CD4-positive, alpha-beta T cell treated with Interleukin-12 subunit alpha and Interleukin-12 subunit beta, for 1 hour (primary cell): ENCODE measurements around the gene SLC35F3.
"Not testable (repeated sequence)": the region's sequence is repeated elsewhere in the genome, so short reads cannot be mapped to it uniquely, and the experiment has no call there.

Experiments
- DNase-seq: peaks from one replicate; pipeline ENCODE4 v3.0.0-alpha.2; 2020

Gene SLC35F3

DNA sequence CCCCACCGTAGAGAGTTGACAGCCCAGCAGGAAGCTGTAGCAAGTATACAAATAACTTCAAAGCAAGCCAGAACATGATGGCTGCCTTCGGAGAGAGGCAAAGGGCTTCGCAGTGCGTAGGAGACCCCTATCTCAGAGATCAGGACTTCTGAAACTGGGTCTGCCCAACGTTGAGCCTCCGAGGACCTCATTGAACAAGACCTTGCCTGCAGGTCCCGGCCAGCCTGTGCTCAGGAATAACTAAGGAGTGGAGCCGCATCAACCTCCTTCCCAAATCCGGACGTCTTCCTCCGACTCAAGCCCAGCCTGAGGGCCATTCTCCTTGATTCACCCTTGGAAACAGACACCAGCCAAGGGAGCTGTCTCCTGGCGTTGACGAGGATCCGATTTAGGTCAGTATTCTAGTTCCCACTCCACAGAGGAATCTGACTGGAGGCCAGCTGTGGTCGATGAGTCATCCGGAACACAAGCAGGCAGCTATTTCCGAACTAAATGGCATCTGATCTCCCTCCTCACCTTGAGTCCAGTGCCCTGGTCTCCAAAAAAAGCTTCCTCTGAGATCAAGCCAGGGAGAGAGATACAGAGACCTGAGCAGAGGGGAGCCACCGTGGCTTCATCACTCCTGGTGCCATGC lies 302.3 kb downstream of the SLC35F3 start:
- DNase-seq, result no peak

DNA sequence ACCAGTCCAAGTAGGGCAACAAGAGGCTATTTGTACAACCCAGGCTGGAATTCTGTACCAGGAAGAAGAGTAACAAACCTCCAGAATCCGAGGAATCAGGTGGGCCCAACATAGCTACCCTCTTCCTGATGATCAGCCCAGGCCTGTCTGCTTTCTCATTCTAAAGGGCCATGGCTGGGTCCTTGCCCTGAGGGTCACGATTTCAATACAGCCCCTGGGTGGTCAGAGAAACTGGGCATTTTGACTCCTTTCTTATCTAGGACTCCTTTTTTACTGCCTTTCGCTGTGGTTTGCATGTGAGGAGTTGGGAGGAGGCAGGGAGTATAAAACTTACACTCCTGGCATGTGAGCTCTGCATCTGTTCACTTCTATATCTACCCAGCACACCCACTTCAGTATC lies 303.9 kb downstream of the SLC35F3 start:
- no peak for DNase-seq

DNA sequence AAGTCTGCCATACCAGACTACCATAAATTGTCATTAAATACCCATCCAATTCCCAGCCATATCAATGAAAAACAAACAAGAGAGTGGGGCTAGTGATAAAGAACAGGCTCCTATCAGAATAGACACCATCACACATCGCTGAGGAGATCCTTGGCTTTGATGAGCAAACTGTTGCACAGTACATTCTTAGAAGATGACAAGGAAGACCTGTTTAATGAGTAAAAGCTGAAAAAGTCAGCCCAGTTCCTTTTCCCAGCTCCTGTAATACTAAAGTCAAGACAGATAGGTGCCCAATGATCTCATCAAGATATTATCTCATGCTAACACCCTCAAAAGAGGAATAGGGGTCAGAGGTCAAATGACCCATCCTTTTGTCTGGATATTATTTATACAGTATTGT lies 304.3 kb downstream of the SLC35F3 start:
- no peak for DNase-seq

DNA sequence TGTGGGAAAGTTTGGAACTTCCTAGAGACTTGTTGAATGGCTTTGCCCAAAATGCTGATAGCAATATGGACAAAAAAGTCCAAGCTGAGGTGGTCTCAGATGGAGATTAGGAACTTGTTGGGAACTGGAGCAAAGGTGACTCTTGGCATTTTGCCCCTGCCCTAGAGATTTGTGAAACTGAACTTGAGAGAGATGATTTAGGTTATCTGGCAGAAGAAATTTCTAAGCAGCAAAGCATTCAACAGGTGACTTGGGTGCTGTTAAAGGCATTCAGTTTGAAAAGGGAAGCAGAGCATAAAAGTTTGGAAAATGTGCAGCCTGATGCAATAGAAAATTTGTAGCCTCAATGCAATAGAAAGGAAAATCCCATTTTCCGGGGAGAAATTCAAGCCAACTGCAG lies 306.0 kb downstream of the SLC35F3 start:
- DNase-seq, result not testable (repeated sequence)

DNA sequence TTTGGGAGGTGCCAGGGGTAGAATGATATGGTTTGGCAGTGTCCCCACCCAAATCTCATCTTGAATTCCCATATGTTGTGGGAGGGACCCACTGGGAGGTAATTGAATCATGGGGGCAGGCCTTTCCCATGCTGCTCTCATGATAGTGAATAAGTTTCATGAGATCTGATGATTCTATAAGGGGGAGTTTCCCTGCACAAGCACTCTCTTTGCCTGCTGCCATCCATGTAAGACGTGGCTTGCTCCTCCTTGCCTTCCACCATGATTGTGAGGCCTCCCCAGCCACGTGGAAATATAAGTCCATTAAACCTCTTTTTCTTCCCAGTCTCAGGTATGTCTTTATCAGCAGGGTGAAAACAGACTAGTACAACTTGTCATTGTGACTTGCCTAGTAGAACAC lies 307.4 kb downstream of the SLC35F3 start:
- not testable (repeated sequence) for DNase-seq

DNA sequence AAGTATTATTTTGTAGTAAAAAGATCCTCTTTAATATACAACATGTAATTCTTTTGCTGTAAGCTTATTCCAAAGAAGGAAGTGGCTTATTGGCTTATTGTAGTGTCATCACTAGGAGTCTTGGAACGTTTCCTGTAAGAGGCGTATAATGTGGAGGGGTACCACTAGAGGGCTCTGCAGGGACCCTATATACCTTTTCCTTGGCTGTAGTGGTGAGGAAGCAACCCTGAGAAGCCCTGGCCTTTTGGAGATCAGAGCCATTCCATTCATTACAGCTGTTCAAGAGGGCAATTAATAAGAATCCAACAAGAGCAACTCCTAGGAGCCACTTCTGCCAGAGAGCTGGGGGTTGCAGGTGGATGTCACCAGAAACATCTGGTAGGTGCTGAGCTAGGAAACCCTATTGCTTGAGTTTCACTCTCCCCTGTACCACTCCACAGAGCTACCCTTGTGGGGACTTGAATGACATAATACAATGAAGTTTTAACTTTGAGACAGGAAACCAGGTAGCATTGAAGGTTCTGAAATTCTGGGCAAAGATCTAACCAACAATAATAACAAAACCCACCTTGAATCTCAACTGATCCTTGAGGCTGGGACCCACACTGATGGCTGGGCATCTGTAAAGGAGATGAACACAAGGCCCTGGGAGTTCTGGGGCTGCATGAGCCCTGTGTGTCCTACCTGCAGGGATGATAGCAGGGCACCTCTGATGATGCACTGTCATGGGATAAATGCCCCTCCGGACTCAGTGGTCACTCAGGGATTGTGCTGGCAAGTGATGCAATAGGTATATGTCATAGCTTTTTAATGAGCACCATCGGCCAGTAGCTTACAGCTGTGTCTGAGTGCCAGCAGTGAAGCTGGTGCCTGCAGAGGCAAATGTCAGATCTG lies 308.5 kb downstream of the SLC35F3 start:
- no peak for DNase-seq

DNA sequence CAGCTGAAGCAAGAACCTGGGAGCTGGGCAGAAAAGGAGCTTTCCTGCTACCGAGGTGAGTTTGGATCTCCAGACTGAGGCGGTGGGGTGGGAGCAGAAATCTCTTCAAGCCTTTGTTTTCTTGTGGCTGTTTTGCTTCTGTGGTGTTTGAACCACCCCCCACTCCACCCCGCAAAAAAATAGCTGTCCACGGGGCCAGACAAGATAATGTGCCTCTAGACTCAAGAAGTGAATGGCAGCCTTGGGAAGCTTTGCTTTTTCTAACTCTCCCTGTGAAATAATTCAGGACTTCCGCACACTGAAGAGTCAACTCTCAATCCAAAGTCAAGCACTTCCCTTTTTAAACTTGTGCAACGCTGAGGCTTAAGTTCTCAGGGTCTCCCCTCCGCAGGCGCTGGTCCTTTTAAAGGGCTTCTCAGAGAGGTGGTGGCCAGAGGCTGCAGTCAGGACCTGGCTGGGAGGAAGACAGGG lies 309.2 kb downstream of the SLC35F3 start:
- DNase-seq, result no peak

DNA sequence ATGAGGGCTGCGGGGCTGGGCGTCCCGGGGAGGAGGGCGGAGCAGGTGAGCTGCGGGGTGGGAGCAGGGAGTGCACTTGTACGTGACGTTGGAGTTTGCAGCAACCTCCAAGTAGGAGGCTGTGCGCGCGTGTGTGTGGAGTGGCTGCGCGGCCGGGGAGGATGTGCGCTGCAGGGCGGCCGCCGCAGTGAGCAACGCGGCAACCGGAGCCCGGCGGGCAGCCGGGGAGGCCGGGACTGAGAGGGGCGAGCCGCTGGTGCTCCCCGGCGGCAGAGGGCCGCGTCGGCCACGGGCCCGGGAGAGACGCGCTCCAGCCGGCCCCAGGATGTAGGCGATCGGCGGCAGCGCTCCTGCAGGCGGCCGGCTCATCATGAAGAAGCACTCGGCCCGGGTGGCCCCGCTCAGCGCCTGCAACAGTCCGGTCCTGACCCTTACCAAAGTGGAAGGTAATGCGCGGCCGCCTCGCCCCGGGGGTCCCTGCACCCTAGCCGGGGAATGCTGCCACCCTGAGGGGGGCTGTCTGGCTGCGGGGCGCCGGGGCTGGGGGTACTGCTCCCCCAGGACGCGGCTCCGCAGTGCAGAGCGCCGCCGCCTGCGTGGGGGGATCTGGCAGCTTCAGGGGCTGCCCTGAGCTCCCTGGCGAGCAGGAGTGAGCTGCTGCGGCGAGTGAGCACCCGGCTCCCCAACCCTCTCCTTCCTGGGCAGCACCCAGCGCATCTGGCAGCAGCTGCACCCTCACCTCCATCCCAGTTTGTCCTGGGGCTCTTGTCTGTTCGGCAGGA lies 309.8 kb downstream of the SLC35F3 start:
- peak; percentile 8 for DNase-seq

DNA sequence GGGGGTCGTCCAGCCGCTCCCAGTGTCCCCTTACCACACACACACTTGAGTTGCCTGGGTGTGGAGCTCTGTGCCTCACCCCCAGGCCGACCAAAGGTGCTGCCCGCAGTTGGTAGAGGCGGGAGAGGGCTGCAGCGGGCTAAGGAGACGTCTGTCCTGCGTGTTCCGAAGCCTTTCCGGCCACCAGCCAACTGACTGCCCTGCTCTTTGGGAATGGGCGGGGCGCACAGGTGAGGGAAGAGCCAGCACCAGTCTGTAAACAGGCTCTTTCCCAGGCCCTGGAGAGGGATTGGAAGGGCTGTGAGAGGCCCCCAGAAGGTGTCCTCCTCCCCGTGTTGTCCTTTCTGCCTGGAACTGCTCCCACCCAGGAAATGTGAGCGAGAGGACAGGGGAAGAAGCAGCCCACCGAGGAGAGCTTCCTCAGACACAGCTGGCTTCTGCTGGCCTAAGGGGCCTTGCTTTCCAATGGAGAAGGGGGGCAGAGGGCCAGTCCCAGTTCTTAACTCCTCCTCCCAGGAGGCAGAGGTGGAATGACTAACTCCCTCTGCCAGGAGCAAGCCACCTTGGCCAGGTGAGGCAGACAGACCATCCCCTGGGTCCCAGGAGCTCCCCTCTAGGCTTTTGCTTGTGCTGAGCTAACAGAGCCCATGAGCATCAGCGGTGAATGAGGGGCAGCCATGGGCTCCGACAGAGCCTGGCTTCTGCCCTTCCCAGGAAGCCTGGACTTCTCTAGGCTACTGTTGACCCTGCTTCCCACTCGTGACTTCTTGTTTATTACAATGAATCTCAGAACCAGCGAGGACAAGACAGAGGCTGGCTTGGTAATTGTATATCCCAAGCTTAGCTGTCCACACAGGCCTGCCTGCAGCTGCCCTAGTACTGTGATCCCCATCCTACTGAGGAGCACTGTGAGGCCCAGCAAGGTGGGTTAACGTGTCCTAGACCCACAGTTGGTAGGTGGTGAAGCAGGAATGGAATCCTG lies 310.7 kb downstream of the SLC35F3 start:
- no peak for DNase-seq

DNA sequence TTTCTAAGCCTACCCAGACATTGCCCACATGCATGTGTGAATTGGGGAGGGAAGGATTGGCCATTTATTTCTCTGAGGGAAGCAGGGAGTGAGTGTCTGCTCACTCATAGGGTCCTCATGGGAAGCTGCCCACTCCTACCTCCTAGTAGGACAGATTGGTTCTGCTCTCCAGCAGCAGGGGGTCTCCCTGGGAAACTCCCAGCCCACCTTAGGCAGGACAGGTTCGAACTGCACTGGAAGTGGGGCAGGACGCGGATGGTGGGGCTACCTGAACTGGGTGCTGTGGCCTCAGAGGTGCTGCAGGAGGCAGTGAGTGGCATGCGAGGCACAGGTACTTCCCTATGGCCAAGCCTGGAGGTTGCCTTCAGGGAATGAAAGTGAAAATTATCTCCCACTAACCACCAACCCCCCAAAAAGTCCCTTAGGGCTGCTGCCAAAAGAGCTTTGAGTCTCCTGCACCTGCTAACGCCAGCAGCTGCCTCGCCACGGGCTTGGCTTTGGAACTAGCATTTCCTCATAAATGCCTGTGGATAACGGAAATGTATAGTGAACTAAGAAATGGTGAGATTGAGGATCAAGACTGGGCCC lies 311.7 kb downstream of the SLC35F3 start:
- no peak for DNase-seq

DNA sequence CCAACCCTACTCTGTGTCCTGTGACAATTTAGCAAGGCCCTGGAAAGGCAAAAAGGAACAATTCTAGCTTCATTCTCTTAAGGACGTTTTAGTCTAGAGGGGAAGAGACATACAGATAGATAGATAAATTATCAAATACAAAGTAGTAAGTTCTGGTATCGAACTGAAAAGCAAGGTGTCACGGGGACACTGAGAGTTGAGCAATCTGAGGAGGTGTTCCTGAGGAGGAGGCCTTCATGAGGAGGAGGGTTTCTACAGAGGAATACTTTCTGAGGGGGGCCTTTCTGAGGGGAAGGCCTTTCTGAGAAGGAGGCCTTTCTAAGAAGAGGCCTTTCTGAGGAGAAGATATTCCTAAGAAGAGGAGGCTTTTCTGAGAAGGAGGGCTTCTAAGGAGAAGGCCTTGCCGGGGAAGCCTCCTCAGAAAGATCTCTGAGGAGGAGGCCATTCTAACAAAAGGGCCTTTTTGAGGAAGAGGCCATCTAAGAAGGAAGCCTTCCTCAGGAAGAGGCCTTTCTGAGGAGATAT lies 312.9 kb downstream of the SLC35F3 start:
- no peak for DNase-seq

DNA sequence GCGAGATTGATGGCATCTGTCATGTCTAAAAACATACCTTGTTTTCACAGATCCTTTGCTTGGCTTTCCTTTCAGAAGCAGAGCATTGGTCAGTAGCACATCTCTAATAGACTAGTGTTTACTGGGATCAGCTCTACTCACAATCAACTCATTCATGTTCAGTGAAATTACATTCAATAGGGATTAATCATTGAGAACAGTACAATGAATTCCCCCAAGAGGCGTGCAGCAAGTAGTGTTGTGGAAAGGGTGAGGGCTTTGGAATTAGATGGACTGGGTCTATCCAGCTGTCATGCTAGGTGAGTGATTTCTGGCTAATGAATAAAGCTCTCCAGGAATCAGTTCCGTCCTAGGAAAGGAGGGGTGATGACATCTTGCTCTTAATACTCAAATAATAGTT lies 313.6 kb downstream of the SLC35F3 start:
- no peak for DNase-seq

DNA sequence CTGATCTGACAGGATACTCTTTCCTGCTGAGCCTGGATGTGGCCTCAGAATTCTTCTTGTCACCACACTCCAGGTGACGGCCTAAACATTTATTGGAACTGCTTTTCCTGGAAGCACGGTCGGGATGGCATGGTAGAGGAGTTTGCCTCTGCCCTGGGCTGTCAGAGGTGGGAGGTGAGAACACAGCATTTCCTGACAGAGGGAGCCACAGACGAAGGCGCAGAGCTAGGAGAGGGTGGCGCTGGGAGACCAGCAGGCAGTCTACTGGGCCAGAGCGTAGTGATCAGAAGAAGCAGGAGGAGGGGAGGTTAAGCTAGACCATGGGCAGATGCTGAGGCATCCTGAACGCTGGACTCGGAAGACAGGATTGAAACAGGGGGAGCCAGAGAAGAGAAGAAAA lies 315.2 kb downstream of the SLC35F3 start:
- no peak for DNase-seq

DNA sequence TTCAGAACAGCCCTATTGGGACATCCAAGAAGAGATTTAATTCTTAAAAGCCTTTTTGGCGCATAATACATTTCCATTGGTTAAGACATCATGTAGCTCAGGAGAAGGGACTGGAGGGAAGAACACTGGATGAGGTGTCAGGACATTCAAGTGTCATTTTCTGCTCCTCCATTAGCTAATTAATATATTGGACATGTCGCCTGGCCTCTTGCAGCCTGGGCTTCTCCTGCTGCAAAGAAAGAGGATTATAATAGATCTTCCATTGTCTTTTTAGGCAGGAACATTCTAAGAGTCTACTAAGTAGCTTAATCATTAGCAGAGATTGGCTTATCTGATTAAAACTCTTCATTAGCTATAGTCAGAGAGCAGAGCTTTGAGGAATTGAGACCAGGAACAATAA lies 317.1 kb downstream of the SLC35F3 start:
- DNase-seq, result no peak

DNA sequence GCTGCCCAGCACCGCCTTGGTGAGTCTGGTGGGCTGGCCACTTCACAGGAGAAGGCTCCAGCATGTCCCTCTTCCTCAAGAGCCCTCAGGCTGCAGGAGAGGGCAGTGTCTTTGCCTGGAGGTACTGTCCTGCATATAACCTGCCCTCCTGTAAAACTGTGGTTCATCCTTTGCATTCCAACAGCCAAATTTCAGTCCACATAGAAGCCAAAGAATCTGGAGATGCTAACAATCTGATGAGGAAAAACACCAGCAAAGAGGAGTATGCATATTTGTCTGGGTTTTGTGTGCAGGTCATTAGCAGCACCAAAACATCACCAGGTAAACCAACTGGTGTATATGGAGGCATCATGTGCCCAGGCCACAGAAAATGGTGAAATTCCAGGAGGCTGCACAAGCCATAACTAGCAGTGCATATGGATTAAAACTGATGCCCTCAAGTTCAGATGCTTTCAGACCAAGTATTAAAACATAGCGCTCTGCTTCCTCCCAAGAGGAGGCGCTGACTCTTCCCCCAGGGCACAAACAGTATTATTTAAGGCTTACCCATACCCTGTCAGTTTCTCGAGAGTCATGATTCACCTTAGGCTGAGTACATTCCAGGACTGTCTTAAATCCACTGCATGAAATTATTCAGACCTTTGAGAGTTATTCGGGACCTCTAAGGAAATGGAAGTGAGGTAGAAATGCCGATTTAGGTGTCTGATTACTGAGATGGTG lies 318.2 kb downstream of the SLC35F3 start:
- no peak for DNase-seq

DNA sequence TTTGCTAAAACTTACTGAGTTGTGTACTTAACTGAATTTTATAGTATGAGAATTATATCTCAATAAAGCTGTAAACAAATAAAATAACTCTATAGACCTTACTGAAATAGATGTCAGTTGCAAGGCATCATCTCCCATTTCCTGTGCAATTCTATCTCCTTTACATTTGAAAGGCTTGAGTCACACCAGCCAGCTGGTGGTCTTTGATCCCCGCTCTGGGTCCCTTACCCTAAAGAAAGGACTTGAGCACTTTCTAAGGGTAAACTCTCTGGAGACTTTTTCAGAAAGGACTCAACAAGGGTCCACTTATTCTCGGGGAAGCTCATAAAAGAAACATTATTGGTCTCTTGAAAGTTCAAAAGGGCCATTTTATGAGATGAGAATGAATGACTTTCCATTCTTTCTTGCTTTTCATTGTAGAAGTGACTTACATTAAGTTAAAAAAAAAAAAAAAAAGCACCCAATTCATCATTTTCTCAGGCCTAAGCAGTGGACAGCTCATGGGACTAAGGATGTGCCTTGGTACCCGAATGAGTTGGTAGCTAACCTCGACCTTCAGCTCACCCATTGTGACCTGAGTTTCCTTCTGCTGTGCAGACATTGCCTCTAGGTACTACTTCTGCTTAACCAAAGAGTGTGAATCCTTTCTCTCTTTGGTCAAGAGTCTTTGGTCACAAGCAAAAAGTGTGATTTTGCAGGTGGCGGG lies 321.8 kb downstream of the SLC35F3 start:
- no peak for DNase-seq

DNA sequence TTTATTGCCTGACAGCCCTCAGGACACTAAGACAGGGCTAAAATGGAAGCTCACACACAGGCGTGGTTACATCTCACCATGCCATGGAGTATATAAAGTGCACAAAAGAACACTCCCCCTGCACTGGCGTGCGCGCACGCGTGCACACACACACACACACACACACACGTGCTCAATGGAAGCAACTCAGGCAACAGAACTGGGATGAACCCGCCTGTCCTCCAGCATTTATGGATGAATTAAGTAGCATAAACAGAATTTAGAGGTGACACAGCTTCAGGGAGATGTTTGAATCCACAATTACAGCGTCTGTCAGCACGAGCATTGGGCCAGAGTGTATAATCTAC lies 322.3 kb downstream of the SLC35F3 start:
- DNase-seq, result no peak

DNA sequence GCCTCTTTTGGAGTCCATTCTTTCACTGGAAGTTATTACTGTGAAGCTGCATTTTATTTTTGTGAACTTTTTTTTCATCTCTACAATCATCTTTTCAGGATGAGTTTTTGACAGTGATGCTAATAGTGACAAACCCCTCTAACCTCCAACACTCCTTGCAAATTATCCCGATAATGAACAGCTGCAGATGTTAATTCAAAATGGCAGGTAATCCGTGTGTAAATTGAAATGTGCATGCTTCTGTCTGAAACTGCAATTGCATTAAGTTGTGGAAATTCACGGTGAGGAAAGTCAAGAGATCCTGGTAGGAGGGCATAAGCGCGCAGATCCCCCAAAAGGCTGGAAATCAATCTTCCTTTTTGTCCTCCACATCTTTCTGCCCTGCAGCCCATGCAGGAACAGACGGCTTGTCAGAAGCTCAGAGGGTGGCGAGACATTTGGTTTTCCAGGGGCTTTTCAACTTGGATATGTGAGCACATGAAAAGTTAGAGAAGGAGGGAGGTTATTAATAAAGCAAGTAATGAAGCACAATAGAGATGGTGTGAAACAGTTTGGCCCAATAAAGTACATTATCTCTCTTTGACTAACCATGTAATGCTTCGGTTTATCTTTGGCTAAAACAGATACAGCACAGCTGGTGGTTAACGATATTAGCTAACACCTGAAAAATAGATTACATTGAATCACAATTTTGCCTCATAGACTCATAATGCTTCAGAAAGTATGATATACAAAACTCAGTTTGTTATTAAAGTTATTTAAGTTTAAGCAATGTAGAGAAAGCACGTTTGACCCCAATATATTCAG lies 325.3 kb downstream of the SLC35F3 start:
- no peak for DNase-seq

DNA sequence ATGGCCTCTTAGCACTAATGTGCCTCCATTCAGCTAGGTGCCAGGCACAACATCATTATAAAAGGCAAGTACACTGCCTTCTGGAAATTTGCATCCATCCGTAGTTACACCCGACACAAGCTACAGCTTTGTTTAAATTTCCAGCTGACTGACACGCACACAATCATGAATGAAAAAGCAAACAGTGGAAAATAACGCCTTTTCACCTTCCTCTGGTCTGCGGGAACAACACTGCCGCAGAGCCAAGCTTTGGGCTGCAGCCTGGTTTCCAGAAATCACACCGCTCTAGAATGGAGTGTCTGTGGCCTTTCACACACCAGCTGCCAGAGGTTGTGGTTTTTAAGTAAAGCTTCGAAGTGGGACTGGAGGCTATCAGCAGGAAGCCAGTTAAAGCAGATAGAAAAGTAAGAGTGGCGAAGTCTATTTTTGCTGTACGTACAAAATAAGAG lies 326.0 kb downstream of the SLC35F3 start:
- no peak for DNase-seq
